Endothelial cell of umbilical vein (primary cell): ENCODE data around the gene CASP14.

Source experiments
- CTCF ChIP-seq, 2 donors: IDR thresholded peaks; 1 replicate in 1 of 2; 2 replicates in 1 of 2; pipeline ENCODE4 v1.5.1; 2011; ENCODE audit warnings: low read length in 2 of 2, mild to moderate bottlenecking in 2 of 2, moderate library complexity in 2 of 2, control low read depth in 1 of 2, inconsistent platforms in 1 of 2, low read depth in 1 of 2; ENCODE audit not compliant: insufficient read depth in 1 of 2; ENCODE audit errors: extremely low read depth in 1 of 2
- POLR2AphosphoS5 ChIP-seq: IDR thresholded peaks from 2 replicates; pipeline ENCODE4 v1.6.1; 2012; ENCODE audit warnings: low read depth, mild to moderate bottlenecking, control low read depth, low read length, moderate library complexity; ENCODE audit not compliant: insufficient read depth

- TF ChIP-seq CTCF (IDR thresholded peaks at IDR 0.05; ENCODE audit: extremely low read depth in 1 of 2, insufficient read depth in 1 of 2, low read depth in 1 of 2, low read length in 2 of 2) (no peak), POLR2AphosphoS5 (no peak)
Observed at GRCh38 chr19:15042826-15043225, 6.5 kb upstream of the CASP14 start.
